Measurements from ENCODE around the gene MRPS2.
"Not testable (repeated sequence)": the region's sequence is repeated elsewhere in the genome, so short reads cannot be mapped to it uniquely, and the experiment has no call there.

Gene MRPS2

DNA sequence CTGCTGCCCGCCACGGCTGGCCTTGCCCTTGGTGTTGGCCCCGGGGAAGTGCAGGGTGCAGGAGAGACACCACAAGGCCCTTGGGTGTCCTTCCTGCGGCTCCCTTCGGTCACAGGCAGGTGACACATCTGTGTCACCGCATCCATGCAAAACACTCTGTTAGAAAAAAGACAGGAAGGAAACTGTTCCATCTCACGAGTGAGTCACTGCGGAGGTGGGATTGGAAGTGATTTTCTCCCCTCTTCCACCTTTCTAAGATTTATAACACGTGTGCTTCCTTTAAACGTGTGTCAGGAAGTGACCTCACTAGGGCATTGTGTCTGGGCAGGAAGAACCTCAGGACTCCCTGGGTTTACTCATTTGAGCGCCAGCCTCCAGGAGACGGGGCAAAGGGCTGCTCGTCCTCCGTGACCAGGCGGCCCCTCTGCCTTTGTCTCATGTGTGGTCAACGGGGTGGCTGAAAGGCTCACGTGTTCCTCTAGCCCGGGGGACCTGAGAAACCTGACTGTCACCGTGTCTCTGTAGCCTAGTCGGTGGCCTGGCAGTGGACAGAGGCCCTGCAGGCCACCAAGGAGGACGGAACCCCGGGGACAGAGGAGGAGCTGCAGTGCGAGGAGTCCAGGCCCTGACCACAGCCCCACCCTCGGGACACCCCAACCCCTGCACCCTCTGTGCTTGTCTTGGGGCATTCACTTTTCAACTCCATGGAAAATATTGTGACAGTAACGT lies 15.8 kb downstream of the MRPS2 start:
- no peak for DNase-seq

DNA sequence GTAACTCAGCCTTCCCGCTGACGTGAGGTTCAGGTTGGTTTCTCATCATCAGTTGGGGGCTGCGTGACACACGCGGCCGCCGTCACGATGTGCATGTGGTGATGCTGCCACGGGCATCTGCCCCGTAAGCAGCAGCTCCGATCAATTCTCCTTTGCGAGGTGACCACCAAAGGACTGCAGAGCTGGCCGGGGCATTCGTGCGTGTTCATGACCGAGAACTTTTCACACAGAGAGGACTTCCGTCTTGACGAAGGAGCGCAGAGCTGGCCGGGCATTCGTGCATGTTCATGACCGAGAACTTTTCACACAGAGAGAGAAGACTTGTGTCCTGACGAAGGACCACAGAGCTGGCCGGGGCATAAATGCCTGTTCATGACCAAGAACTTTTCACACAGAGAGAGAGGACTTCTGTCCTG lies 16.9 kb downstream of the MRPS2 start:
- no peak for DNase-seq

DNA sequence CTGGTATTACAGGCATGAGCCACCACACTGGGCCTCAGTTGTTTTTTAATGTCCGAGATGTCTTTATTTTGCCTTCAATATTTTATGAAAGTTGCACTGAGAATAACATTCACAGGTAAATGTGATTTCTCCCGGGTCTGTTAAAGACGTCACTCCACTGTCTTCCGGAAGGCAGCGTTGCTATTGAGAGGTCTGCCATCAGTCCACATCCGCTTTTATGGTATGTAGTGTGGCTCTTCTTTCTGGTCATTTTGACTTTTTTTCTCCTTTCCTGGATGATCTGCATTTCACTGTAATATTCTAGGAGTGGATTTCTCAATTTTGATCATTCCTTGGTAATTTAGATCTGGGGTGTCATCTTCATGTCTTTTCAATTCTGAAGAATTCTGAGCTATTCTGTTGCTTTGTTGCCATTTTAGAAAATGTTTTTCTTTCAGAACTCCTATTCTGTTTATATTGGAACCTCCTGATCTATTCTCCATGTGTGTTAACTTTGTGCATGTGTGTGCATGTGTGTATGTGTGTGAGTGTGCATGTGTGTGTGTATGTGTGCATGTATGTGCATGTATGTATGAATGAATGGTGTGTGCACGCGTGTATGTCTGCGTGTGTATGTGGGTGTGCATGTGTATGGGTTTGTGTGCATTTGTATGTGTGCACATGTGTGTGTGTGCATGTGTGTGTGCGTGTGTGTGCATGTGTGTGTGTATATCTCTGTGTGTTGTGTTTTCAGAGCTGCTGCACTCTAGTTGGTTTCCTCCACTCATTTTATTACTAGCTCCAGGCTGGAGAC lies 18.9 kb downstream of the MRPS2 start:
- DNase-seq, result no peak

DNA sequence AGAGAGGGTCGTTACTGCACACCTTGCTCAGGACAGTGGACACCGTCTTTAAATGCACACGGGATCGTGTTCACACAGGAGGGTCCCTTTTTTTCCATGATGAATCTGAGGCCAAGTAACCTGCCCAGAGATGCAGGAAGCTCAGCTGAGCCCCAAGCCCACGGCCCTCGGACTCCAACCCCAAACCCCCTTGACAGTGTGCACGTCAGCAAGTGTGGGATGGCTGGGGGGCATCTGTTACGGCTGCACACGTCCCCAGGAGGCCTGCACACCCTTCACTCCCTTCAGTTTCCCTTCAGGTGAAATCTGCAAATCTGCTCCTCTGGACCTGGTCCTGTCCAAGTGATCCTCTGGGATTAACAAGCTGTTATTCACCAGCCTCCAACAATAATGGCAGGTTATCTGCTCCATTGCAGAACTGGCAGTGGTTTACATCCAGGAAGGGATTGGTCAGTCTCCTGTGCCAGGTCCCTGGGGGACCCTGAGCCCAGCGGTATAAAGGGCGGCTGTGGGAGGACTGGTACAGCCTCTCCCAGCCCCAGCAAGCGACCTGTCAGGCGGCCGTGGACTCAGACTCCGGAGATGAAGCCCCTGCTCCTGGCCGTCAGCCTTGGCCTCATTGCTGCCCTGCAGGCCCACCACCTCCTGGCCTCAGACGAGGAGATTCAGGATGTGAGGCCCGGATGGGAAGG lies 20.6 kb downstream of the MRPS2 start, which contains the start of gene LCN1:
TSS of gene LCN1 (plus strand) at position 525 of the 692 bp plus-strand sequence. CDS start at position 583, 58 bp downstream.
- DNase-seq, result no peak

DNA sequence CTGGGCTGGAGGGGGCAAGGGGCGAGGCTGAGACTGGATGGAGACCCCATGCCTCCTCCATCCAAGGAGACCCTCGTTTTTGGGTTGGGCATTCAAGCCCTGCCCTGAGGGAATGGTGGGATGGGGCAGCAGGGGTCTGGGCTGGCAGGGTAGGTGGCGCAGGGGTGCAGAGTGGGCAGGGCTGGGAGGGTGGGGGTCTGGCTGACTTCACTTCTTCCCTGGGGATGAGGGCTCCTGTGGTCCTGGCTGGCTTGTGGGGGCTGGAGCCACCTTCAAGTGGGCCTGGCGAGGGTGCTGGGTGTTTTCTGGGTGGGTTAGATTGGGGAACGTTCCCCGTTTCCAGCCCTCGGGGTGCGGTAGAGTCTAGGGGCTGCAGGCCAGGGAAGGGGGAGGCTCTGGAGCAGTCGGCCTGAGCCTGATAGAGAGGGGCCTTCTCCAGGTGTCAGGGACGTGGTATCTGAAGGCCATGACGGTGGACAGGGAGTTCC lies 21.2 kb downstream of the MRPS2 start:
- DNase-seq, result no peak

DNA sequence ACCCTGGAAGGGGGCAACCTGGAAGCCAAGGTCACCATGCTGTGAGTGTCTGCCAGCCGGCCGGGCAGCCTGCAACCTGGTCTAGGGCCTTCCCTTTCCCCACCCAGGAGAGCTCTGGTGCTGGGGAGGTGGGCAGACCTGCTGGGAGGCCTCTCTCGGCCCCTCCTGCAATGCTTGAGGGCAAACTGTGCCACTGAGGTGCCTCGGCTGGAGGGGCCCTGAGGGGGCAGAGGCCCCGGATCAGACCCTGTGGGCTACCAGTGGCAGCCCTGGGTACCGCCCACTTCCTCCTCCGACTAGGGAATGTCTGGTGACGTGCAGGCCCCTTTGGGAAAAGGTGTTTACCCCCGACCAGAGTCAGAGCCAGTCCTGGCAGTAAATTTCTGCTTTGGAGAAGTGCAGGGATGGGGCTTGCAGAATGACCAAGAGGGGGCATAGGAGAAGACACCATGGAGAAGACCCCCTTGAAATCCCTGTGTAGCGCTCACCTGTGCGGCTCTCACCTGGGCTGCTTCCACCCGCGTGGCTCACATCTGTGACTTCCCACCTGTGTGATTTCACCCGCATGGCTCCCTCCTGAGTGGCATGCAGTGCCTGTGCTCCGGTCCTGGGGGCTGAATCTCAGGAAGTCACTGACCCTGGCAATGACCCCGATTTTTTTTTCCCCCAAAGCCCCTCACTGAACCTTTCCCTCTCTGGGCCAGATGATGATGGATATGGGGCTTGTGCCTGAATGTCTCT lies 21.8 kb downstream of the MRPS2 start:
- DNase-seq, result no peak

DNA sequence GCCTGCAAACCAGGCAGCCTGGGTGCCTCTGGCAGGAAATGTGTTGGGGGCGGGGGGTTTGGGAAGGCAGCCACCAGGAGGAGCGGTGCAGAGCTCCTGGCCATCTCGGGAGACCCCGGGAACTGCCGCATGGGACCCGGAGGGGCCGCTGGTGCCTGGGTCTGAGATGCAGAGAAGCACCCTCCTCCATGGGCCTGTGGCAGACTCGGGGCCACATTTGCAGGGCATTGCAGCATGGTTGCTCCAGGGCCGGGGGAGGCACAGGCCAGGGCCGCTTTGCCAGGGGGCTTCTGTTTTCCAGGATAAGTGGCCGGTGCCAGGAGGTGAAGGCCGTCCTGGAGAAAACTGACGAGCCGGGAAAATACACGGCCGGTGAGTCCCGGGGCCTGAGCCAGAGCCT lies 22.4 kb downstream of the MRPS2 start:
- no peak for DNase-seq

DNA sequence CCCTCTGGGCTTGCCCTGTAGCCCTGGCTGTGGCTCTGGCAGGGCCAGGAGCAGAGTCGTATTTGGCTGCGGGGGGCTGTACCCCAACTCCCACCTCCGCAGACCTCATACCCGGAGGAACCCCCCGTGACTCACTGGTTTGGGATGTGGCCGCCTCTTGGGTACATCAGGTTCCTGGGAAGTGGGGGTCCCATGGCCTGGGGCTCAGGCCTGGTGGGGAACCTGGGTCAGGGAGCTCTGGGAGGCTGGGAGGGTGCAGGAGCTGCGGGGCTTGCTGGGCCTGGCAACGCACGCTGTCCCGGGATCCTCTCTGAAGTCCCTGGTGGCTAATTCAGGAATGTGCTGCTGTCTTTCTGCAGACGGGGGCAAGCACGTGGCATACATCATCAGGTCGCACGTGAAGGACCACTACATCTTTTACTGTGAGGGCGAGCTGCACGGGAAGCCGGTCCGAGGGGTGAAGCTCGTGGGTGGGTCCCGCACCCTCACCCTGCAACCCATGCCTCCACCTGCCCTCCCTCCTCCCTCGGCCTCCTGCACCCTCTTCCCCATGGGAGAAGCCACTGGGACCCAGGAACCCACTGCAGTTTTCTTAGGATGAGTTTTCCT lies 23.1 kb downstream of the MRPS2 start:
- no peak for DNase-seq

DNA sequence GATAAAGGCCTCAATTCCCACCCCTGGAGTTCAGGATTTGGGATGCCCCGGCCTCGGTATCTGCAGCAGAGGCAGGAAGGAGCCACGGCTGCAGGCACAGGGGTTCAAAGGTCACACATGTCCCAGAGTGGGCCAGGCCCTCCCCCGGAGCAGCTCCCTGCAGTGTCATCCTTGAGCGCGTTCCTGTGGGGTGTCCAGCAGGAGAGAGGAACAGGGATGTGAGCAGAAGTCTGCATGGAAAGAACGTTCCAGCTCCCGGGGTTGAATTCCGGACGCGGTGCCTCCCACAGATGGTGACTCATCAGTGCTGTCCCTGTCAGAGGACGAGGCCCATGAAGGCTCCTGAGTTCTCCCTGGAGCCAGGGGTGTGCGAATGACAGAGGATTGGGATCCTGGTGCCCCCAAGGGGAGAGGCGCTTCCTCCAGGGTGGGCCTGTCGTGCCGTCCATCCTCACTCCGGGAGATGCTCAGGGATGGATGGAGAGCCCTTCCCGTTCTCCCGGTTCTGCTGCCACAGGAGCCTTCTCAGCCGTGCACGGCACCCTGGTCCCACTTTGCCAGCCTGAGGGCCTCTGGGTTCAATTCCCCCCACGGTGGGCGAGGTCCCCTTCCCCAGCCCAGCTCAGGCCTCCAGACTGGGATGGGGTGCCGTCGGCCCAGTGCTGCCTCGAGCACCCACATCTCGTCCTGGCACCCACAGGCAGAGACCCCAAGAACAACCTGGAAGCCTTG lies 23.8 kb downstream of the MRPS2 start:
- DNase-seq, result no peak

DNA sequence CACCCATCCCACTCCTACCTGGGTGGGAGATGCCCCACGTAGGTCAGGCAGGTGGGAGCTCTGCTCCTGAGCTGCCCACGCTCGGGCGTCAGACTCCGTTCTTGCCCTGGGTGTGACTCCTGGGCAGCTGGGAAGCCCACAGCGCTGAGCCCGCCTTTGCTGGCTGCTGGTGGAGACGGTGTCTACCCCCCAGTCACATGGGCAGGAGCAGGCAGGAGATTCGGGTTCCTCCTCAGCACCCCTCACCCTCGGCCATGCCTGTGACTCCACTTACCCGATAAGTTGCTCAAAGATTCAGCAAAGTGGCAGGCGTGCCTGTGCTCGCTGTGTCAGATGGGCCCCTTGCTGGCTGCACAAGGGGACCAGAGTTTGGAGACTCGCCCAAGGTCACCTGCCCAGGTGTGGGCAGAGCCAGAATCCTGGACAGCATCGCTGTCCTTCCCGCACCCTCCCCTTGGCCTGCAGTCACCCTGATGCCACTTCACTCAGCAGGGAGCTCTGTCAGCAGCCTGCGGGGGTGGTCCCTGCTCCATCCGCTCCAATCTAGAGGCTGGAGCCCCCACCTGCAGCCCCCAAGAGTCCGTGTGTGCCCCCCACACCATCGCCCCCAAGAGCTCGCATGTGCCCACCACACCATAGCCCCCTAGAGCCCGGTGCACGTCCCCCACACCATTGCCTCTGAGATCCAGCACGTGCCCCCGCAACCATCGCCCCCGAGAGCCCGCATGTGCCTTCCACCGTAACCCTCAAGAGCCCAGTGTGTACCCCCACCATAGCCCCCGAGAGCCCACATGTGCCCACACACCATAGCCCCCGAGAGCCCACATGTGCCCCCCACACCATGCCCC lies 25.0 kb downstream of the MRPS2 start:
- DNase-seq, result no peak

DNA sequence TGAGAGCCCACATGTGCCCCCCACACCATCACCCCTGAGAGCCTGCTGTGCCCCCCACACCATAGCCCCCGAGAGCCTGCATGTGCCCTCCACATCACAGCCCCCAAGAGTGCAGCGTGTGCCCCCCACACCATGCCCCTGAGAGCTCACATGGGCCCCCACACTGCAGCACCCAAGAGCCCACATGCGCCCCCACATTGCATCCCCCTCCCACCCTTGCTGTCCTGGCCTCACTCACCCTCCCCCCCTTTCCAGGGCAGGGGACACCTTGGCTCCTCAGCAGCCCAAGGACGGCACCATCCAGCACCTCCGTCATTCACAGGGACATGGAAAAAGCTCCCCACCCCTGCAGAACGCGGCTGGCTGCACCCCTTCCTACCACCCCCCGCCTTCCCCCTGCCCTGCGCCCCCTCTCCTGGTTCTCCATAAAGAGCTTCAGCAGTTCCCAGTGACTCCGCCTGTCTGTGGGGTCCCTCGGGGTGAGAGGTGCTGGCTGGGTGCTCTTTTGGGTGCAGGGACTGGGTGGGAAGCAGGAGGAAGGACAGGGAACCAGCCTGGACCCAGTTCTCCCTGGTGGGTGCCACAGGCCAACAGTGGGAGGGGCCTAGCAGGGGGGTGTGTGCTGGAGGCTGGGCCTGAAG lies 25.7 kb downstream of the MRPS2 start:
- no peak for DNase-seq

DNA sequence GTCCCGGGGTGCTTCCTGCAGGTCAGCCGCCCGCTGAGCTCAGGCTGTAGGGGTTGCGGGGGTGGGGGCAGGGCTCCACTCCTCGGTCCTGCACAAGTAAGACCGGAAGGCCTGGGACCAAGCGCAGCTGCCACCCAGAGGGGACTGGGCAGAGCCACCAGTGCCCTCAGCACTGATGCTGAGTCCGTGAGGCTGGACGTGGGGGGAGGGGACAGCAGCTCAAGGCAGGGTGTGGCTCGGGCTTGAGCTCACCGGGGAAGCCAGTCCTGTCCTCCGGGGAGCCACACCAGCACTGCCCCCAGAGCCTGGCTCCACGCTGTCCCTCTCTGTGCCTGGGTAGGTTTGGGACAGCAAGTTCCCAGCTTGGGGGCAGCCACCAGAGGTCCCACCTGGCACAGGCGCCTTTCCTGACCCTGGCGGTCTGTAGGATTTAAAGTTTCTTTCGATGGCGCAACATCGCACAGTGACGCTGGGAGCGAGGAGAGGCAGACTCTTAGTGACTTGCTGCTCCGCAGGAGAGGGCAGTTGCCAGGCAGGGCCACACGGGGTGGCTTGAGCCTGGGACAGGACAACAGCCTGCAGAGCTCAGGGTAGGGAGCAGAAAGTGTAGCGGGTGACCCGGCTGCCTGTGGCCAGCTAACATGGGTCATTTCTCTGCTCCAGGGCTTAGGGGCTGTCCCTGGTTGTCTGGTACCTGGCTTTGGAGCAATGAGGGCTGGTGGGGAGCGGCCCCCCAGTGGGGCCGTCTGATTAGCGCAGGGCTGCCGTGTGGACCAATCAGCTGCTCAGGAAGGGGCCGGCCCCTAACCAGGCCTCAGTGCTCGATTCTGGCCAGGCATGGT lies 26.5 kb downstream of the MRPS2 start:
- DNase-seq, result no peak

DNA sequence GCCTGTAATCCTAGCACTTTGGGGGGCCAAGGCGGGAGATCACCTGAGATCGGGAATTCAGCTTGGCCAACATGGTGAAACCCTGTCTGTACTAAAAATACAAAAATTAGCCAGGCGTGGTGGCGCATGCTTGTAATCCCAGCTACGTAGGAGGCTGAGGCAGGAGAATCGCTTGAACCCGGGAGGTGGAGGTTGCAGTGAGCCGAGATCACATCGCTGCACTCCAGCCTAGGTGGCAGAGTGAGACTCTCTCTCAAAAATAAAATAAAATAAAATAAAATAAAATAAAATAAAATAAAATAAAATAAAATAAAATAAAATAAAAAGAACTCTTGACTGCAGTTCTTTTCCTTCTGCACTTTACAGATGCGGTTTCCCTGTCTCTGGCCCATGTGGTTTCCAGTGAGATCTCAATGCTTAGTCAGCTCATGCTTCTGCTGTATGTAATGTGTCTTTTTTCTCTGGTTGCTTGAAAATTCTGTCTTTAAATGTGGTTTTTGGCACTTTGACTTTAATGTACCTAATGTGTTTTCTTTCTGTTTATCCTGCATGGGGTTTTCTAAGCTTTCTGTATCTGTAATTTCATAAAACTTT lies 28.5 kb downstream of the MRPS2 start:
- not testable (repeated sequence) for DNase-seq

DNA sequence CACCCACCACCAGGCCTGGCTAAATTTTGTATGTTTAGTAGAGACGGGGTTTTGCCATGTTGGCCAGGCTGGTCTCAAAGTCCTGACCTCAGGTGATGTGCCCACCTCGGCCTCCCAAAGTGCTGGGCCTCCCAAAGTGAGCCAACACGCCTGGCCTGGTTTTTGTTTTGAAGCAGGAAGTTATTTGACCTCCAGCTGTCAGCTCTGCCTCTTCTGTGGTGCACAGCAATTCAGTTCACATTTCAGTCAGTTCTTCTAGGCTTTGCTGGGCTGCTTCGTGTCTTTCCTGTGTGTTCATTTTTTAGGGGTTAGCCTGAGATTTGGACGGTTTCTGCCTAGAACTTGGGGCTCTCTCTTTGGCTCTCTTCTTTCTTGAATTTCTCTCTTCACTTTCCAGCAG lies 29.7 kb downstream of the MRPS2 start:
- no peak for DNase-seq

DNA sequence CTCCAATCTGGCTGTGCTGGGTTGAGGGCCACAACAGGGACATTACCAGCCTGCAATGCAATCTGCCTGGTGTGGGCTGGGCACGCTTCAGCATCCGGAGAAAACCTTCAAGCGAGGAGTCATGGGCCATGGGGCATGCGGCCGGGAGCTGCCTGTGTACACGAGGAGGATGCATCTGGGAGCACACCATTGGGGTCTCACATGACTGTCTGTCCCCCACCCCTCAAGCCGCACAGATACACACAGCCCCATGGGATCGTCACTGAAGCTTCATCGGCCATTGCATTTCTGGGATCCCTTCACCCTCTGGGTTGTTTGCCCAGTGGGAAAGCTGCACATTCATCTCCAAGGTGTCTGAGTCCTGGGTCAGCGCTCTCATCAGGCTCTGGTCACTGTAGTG lies 30.6 kb downstream of the MRPS2 start:
- DNase-seq, result no peak

DNA sequence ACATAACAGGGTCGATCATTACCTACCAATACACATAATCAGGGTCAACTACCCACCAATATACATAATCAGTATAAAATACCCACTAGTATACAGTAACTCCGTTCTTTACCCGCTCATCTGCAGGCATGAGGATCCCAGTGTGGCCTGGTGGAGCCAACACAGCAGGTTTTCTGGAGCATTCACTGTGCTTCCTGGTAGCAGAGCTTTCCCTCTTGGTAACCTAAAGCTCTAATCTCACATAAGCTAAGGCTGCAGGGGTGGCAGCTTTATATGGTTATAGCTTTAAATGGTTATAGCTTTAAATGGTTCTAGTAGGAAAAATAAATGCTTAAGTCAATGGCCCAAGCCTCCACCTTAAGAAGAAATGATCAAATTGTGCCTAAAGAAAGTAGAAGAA lies 32.6 kb downstream of the MRPS2 start:
- DNase-seq, result no peak

DNA sequence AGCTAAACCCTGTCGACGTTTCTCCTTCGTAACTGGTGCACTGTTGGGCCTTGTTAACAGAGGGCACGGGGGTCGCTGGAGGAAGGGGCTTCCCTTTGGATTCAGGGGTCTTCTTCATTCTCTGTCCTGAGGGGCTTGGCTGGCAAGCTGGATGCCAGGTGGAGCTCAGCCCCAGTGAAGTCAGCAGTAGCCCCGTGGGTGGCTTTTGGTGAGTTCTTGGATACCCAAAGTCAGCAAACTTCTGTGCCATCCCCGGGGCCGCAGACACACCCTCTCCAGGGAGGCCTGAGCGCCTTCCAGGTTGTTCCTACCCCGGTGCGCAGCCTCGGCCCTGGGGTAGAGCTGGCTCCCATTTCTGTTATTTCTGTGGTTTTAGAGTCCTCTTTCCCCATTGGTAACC lies 33.2 kb downstream of the MRPS2 start:
- no peak for DNase-seq

DNA sequence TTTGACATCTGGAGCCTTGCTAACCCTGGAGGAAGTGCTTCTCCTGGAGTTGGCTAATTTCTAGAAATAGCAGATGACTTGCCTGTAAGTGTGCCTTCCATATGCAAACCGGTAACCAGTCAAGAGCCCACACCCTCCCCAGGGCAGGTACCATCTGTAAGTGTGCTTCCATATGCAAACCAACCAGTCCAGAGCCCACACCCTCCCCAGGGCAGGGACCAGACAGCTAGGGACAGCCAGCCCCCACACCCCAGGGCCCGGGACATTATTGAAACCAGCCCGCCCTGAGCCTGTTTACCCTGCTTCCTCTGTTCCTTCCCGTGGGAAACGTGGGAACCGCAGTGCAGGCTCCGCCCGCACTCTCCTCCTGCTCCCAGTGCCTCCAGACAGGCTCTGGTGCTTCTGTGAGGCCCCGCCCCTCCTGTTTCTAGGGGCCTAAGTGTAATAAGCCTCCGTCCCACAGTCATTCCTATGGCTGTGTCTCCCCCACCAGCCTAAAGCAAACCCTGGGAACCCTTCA lies 33.8 kb downstream of the MRPS2 start:
- DNase-seq, result not testable (repeated sequence)

DNA sequence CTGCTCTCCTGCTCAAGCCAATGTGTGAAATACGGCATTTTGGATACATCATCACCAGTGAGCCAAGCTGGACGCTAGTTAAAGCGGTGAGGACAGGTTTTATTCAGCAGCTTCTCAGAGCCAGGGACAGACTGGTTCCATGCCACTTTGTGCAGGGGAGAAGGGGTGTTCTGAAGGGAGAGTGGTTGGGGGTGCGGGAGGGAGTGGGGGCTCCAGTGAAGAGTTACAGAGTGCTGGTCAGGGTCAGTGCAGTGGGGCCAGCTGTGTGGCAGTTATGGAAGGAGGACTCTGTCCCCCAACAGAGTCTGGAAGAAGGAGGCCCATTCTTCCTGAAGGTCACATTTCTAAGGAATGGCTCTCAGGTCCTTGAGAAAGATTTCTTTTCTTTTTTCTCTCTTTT lies 34.3 kb downstream of the MRPS2 start:
- not testable (repeated sequence) for DNase-seq
